HG03139 (cell line): ENCODE results near the gene ZNF649.
"Not testable (repeated sequence)": the region's sequence is repeated elsewhere in the genome, so short reads cannot be mapped to it uniquely, and the experiment has no call there.

Experiments used
- ATAC-seq: cut with Tn5 transposase; IDR thresholded peaks from one replicate; pipeline ENCODE4 v1.9.1; 2021; ENCODE audit not compliant: unreplicated experiment

Gene ZNF649

GRCh38 chr19:51904331-51905165, at the start of gene ZNF649:
TSS of gene ZNF649 (minus strand) at chr19:51905017. CDS start at chr19:51900107, 4,910 bp downstream.
- ATAC-seq = no peak

DNA sequence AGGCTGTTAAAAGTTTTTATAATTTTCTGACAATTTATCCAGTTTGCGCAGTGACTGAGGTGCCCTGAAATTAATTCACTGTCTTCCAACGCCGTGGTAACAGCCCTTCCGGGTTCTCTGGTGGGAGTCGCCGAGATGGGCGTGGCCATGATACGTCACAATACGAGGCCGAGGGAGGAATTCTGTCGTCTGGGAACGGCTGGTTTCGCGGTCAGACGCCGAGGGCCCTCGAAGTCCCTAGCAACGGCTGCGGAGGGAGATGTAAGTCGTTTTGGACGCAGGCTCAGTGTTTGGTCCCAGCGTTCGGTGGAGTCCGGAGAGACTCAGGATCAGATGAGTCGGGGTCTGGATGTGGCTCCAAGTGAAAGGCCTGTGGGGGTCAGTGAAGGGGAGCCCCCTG, 44.2 kb upstream of the ZNF649 start:
- no peak for ATAC-seq

DNA sequence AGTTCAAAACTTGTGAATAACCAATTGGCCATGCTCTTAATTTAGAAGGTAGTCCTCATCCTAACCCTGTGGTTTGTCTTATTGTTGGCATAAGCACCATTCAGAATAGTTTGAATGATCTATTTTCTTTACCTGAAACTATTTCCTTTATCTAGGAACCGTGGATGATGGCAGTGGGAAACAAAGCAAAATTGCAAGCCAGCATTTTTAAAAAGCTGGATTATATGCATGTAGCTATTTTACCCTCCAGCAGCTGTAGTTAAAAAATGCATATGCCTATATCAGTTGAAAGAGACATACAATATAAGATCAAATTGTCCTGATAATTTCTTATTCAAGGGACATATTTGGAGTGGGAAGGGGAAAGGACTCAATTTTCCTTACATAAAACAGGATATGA, 41.8 kb upstream of the ZNF649 start:
- no peak for ATAC-seq

GRCh38 chr19:51944798-51945552, 40.2 kb upstream of the ZNF649 start:
- no peak for ATAC-seq

- ATAC-seq = no peak
Observed at GRCh38 chr19:51938936-51939335, 34.1 kb upstream of the ZNF649 start.

GRCh38 chr19:51931921-51932320, 27.1 kb upstream of the ZNF649 start:
- ATAC-seq = no peak

DNA sequence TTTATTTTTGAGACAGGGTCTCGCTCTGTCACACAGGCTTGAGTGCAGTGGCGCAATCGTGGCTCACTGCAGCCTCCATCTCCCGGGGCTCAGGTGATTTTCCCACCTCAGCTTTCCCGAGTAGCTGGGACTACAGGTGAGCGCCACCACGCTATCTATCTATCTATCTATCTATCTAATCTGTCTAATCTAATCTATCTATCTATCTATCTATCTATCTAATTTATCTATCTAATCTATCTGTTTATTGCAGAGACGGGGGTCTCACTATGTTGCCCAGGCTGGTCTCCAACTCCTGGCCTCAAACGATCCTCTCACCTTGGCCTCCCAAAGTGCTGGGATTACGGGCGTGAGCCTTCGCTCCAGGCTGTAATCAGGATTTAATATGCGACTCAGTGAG, 23.0 kb upstream of the ZNF649 start:
- ATAC-seq = no peak

GRCh38 chr19:51926784-51927741, 22.2 kb upstream of the ZNF649 start, which contains the start of gene ZNF613:
TSS of gene ZNF613 (plus strand) at chr19:51927472. CDS start at chr19:51936221, 8,749 bp downstream.
- ATAC-seq = peak; percentile 71

DNA sequence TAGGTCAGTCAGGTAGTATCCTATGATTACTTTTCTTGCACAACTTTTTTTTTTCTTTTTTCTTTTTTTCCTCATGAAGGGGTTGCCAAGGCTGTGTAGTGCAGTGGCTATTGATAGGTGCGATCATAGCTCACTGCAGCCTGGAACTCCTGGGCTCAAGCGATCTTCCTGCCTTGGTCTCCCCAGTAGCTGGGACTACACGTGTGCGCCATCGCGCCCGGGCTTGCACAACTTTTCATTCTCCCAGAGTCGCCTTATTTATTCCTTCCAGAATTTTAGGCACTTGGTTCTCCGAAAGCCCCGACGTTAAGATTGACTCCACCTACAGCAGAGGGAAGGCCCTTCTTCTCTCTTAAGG, 21.6 kb upstream of the ZNF649 start:
- no peak for ATAC-seq

GRCh38 chr19:51921949-51922348, 17.1 kb upstream of the ZNF649 start:
- ATAC-seq = no peak

GRCh38 chr19:51919606-51920005, 14.8 kb upstream of the ZNF649 start:
- ATAC-seq = no peak

GRCh38 chr19:51916167-51916566, 11.3 kb upstream of the ZNF649 start:
- ATAC-seq = no peak

DNA sequence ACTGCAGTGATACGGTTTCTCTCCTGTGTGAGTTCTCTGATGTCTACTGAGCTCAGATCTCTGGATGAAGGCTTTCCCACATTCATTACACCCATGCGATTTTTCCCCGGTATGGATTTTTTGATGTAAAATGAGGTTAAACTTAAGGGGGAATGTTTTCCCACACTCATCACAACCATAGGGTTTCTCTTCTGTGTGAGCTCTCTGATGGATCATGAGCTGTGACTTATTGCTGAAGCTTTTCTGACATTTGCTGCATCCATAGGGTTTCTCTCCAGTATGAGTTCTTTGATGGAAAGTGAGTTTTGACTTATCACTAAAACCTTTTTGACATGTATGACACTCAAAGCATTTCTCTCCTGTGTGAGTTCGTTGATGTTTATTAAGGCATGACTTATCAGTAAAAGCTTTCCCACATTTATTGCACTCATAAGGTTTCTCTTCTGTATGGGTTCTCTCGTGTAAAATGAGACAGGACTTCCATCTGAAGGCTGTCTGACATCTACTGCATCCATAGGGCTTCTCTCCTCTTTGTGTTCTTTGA, 10.6 kb upstream of the ZNF649 start:
- ATAC-seq = no peak

GRCh38 chr19:51907981-51908380, 3.2 kb upstream of the ZNF649 start:
- not testable (repeated sequence) for ATAC-seq

DNA sequence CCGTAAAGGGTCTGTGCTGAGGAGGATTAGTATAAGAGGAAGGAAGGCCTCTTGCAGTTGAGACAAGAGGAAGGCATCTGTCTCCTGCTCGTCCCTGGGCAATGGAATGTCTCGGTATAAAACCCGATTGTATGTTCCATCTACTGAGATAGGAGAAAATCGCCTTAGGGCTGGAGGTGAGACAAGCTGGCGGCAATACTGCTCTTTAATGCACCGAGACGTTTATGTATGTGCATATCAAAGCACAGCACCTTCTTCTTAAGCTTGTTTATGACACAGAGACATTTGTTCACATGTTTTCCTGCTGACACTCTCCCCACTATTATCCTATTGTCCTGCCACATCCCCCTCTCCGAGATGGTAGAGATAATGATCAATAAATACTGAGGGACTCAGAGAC, 1.3 kb upstream of the ZNF649 start:
- not testable (repeated sequence) for ATAC-seq

- ATAC-seq = not testable (repeated sequence)
Observed at GRCh38 chr19:51905639-51906038, 822 bp upstream of the ZNF649 start.

DNA sequence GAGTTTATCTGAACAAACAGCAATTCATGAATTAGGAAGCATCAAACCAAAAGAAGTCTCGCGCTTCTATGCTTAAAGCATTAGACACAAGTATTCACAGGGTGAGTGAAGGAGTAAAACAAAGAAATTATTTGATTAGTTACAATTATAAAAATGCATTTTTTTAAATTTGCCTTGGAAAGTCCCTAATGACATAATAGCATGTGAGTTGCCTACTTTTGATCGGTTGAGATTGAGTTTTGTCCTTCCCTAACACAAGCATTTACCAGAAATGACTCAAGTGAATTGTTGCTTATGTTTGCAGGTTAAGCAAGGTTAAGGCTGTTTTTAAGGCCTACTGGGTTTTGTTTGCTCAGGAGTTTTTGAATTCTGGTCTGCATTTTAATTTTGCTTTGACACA, 389 bp upstream of the ZNF649 start:
- no peak for ATAC-seq

- ATAC-seq = no peak
Observed at GRCh38 chr19:51903192-51903591, 1.6 kb downstream of the ZNF649 start.

DNA sequence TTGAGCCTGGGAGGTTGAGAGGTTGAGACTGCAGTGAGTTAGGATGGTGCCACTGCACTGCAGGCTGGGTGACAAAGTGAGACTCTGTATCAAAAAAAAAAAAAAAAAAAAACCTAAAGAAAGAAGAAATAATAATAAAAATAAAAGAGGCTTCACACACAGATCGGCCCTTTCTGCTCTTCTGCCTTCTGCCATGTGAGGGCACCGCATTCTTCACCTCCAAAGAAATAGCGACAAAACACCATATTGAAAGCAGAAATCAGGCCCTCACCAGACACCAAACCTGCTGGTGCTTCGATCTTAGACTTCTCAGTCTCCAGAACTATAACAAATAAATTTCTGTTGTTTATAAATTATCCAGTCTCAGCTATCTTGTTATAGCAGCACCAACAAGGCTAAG, 3.0 kb downstream of the ZNF649 start:
- ATAC-seq = no peak

DNA sequence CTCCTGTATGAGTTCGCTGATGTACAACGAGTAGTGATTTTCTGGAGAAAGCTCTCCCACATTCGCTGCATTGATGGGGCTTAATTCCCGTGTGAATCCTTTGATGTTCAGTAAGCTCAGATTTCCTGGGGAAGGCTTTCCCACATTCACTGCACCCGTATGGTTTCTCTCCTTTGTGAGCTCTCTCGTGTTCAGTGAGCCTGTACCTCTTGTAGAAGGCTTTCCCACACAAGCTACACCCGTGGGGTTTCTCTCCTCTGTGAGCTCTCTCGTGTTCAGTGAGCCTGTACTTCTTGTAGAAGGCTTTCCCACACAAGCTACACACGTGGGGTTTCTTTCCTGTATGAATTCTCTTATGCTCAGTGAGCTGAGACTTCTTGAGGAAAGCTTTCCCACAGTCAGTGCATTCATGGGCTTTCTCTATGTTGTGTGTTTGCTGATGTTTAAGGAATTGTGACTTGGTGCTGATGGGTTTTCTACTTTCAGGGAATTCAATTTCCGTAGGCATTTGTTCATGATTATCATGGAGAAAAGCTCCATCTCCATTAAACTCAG, 13.5 kb downstream of the ZNF649 start:
- ATAC-seq = no peak
